ENCODE measurements around the gene SEMA6B. TPM values are rescaled to one million over a fixed set of nuclear protein-coding genes. Genes with fewer than 3 reads are reported as not detected.

SEMA6B gene
- polyA plus RNA-seq, 1 of the 3 experiments (the other 2 are of a cell fraction), result 3.7 TPM

DNA sequence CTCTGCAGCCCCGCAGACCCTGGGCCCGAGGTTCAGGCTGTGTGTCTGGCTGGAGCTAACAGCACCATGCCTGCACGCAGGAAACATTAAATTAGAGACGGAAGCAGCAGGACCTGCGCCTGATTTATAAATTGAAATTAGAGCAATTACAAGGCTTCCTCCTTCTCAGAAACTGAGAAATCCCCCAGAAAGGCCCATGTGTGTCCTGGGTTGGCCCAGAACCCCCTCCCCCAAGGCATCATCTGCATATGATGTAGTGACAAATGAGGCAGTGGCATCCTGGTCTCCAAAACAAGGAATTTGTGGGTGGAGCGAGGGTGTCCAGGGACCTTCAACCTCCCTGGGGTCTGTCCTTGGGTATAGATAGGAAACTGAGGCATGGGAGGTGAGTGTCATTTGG lies 27.2 kb upstream of the SEMA6B start (continued):
- TF ChIP-seq, protein P1, sequence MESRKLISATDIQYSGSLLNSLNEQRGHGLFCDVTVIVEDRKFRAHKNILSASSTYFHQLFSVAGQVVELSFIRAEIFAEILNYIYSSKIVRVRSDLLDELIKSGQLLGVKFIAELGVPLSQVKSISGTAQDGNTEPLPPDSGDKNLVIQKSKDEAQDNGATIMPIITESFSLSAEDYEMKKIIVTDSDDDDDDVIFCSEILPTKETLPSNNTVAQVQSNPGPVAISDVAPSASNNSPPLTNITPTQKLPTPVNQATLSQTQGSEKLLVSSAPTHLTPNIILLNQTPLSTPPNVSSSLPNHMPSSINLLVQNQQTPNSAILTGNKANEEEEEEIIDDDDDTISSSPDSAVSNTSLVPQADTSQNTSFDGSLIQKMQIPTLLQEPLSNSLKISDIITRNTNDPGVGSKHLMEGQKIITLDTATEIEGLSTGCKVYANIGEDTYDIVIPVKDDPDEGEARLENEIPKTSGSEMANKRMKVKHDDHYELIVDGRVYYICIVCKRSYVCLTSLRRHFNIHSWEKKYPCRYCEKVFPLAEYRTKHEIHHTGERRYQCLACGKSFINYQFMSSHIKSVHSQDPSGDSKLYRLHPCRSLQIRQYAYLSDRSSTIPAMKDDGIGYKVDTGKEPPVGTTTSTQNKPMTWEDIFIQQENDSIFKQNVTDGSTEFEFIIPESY (IDR thresholded peaks at IDR 0.05; ENCODE audit: borderline replicate concordance, low read depth), result no peak
- TF ChIP-seq RXRA (IDR thresholded peaks at IDR 0.05; ENCODE audit: borderline replicate concordance, low read depth), result no peak
- TF ChIP-seq, protein P2, sequence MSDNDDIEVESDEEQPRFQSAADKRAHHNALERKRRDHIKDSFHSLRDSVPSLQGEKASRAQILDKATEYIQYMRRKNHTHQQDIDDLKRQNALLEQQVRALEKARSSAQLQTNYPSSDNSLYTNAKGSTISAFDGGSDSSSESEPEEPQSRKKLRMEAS (IDR thresholded peaks at IDR 0.05; ENCODE audit: low read depth), result no peak

GRCh38 chr19:4586245-4586644 lies 26.8 kb upstream of the SEMA6B start:
- no peak overlapping the region for H2AFZ ChIP-seq (ENCODE audit: low read depth)
- TF ChIP-seq TEAD4 (IDR thresholded peaks at IDR 0.05; ENCODE audit: borderline replicate concordance, insufficient read depth) (no peak), TAF1 (IDR thresholded peaks at IDR 0.05; ENCODE audit: borderline replicate concordance, low read depth, low read length) (no peak), TCF12 (IDR thresholded peaks at IDR 0.05) (no peak), NFIC (IDR thresholded peaks at IDR 0.05; ENCODE audit: borderline replicate concordance) (no peak)
- TF ChIP-seq, protein P3, sequence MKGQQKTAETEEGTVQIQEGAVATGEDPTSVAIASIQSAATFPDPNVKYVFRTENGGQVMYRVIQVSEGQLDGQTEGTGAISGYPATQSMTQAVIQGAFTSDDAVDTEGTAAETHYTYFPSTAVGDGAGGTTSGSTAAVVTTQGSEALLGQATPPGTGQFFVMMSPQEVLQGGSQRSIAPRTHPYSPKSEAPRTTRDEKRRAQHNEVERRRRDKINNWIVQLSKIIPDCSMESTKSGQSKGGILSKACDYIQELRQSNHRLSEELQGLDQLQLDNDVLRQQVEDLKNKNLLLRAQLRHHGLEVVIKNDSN (IDR thresholded peaks at IDR 0.05; ENCODE audit: borderline replicate concordance, low read depth), result no peak
- H3K27me3 ChIP-seq (ENCODE audit: insufficient read depth), result peaks cover 14% of the 10 kb centered on the region; the same call in 1 of the 2 replicates
- ChIA-PET CTCF (interaction anchor here (1.4 to 5.8 kb wide), 5 partner anchors 9 to 51 kb away, joined by 11 to 47 read pairs (median 15); no protein-coding TSS in a partner anchor), POLR2A (no interaction called here)
- H3K79me2 ChIP-seq (ENCODE audit: insufficient read depth), result no peaks in the 10 kb centered on the region
- H4K20me1 ChIP-seq (ENCODE audit: insufficient read depth), result no peaks in the 10 kb centered on the region
- no peaks in the 10 kb centered on the region for H3K36me3 ChIP-seq (replicated peaks in 1 of 2; ENCODE audit: control insufficient read depth in 1 of 2, insufficient read depth in 2 of 2, low read length in 1 of 2)
- DNase-seq, result no peak
- no peaks in the 10 kb centered on the region for H3K9me3 ChIP-seq
- peaks cover 0 to 8% of the 10 kb centered on the region in 2 experiments; a peak in 1 of 4 replicates for H3K4me1 ChIP-seq (ENCODE audit: control insufficient read depth in 1 of 2, insufficient read depth in 2 of 2, low read depth in 1 of 2, low read length in 1 of 2)
- no peak overlapping the region for H3K9ac ChIP-seq
- no peak overlapping the region for H3K4me2 ChIP-seq
- H3K9me2 ChIP-seq, result no peaks in the 10 kb centered on the region
- H3K4me3 ChIP-seq (ENCODE audit: low read depth in 2 of 2, low read length in 1 of 2), result no peak overlapping the region
- peaks cover 14% of the 10 kb centered on the region for H3F3A ChIP-seq (replicated peaks; ENCODE audit: insufficient read depth)
- 32% methylated on average over 6 of the region's 6 CpGs for WGBS (ENCODE audit: low lambda C conversion rate)
- no peak overlapping the region for H3K27ac ChIP-seq (ENCODE audit: low read depth in 2 of 2, low read length in 1 of 2)

DNA sequence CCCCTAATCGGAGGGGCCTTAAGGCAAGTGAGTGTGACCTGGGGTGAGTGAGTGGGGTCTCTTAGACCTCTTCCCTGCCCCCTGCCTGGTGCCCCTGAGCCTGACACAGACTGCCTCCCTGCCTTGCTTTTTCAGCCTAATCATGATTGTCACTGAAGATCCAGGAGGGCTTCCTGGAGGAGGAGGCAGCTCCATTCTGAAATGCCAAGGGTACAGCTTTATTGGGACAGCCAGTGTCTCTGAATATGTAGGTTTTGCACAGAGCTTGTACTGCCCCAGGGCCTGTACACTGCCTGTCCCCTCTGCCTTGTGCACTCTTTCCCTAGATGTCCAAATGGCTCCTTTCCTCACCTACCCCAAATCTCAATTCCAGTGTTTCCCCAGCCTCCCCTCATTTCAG lies 26.1 kb upstream of the SEMA6B start:
- DNase-seq, result no peak
- H3K36me3 ChIP-seq (replicated peaks in 1 of 2; ENCODE audit: control insufficient read depth in 1 of 2, insufficient read depth in 2 of 2, low read length in 1 of 2), result no peaks in the 10 kb centered on the region
- H4K20me1 ChIP-seq (ENCODE audit: insufficient read depth), result no peaks in the 10 kb centered on the region
- POLR2A ChIA-PET, result no interaction called here
- no peak overlapping the region for H3K4me3 ChIP-seq (ENCODE audit: low read depth in 2 of 2, low read length in 1 of 2)
- H3K4me1 ChIP-seq (ENCODE audit: control insufficient read depth in 1 of 2, insufficient read depth in 2 of 2, low read depth in 1 of 2, low read length in 1 of 2), result peaks cover 0 to 8% of the 10 kb centered on the region in 2 experiments; a peak in 1 of 4 replicates
- H3K9ac ChIP-seq, result no peak overlapping the region
- no peak overlapping the region for H3K4me2 ChIP-seq
- WGBS (ENCODE audit: low lambda C conversion rate), result 60% methylated on average over 1 of the region's 1 CpG
- no peaks in the 10 kb centered on the region for H3K79me2 ChIP-seq (ENCODE audit: insufficient read depth)
- CTCF ChIA-PET, result interaction anchor here (0.8 to 5.8 kb wide), 7 partner anchors 8 to 51 kb away, joined by 4 to 47 read pairs (median 11); no protein-coding TSS in a partner anchor
- peaks cover 14% of the 10 kb centered on the region for H3F3A ChIP-seq (replicated peaks; ENCODE audit: insufficient read depth)
- H2AFZ ChIP-seq (ENCODE audit: low read depth), result no peak overlapping the region
- H3K27me3 ChIP-seq (ENCODE audit: insufficient read depth), result peaks cover 8% of the 10 kb centered on the region; the same call in 1 of the 2 replicates
- no peak overlapping the region for H3K27ac ChIP-seq (ENCODE audit: low read depth in 2 of 2, low read length in 1 of 2)
- no peaks in the 10 kb centered on the region for H3K9me3 ChIP-seq
- TF ChIP-seq GABPA (IDR thresholded peaks at IDR 0.05; ENCODE audit: low read depth) (no peak), FOXM1 (IDR thresholded peaks at IDR 0.05; ENCODE audit: low read depth) (no peak), IRF3 (IDR thresholded peaks at IDR 0.05; ENCODE audit: low read depth, low read length) (no peak), MEF2A (IDR thresholded peaks at IDR 0.05; ENCODE audit: borderline replicate concordance, low read depth) (no peak), MXI1 (IDR thresholded peaks at IDR 0.05; ENCODE audit: low read depth, low read length) (no peak)
- TF ChIP-seq, protein P3 (IDR thresholded peaks at IDR 0.05; ENCODE audit: borderline replicate concordance, low read depth), result no peak
- H3K9me2 ChIP-seq, result no peaks in the 10 kb centered on the region
